IMR-90 (cell line): ENCODE data around the gene MADD. TPM values are rescaled to one million over a fixed set of nuclear protein-coding genes. Genes with fewer than 3 reads are reported as not detected.
A peak's percentile ranks its signal among the peaks of the same experiment; 100 is the strongest.

Experiments
- ATAC-seq: fragments of 200-7000 bp; cut with Tn5 transposase; 2 replicates; pipeline ENCODE4 v1.9.1; 2020; ENCODE audit warnings: low read depth, mild to moderate bottlenecking, moderate library complexity
- BruUV-seq: library from RNA; stranded (reverse); fragments of 400-500 nt; replicated peaks from 2 replicates; lab custom pipeline; 2021; lab: Mats Ljungman, UMichigan
- CTCF ChIA-PET: fragments of 300-600 bp; formaldehyde crosslinking; extraction: SDS; loops from one replicate; lab custom pipeline; 2021; ENCODE audit warnings: antibody characterized with exemption; lab: Yijun Ruan, JAX
- POLR2A ChIA-PET: fragments of 300-600 bp; sonication (Branson Sonifier 250); formaldehyde crosslinking; loops from one replicate; lab custom pipeline; 2022; ENCODE audit warnings: antibody characterized with exemption; ENCODE audit not compliant: unreplicated experiment; lab: Charles Lee
- DNase-seq: peaks from one replicate; pipeline ENCODE4 v3.0.0; 2013
- H2AFZ ChIP-seq: replicated peaks from 2 replicates; pipeline ENCODE3; 2013; ENCODE audit warnings: low read length, mild to moderate bottlenecking; ENCODE audit not compliant: poor library complexity
- H2AK5ac ChIP-seq: 2 replicates; pipeline ENCODE4 v1.6.1; 2013; ENCODE audit warnings: low read depth, low read length, inconsistent platforms
- H2AK9ac ChIP-seq: replicated peaks from 2 replicates; pipeline ENCODE3; 2013; ENCODE audit warnings: mild to moderate bottlenecking, low read depth, low read length, moderate library complexity; ENCODE audit not compliant: poor library complexity
- H2BK120ac ChIP-seq: 2 replicates; pipeline ENCODE4 v1.6.1; 2013; ENCODE audit warnings: low read depth, low read length, inconsistent platforms
- H2BK15ac ChIP-seq: 3 replicates; pipeline ENCODE4 v1.6.1; 2013; ENCODE audit warnings: low read depth, low read length, inconsistent platforms
- H2BK20ac ChIP-seq: 2 replicates; pipeline ENCODE4 v1.6.1; 2013; ENCODE audit warnings: low read depth, mild to moderate bottlenecking, inconsistent platforms, low read length, moderate library complexity
- H2BK5ac ChIP-seq: 2 replicates; pipeline ENCODE4 v1.6.1; 2013; ENCODE audit warnings: mild to moderate bottlenecking, low read depth, low read length, inconsistent platforms; ENCODE audit not compliant: poor library complexity, severe bottlenecking
- H3K14ac ChIP-seq: replicated peaks from 2 replicates; pipeline ENCODE4 v1.6.1; 2013; ENCODE audit warnings: low read depth, low read length, inconsistent platforms
- H3K18ac ChIP-seq: 2 replicates; pipeline ENCODE4 v1.6.1; 2013; ENCODE audit warnings: low read depth, low read length, control low read depth
- H3K23ac ChIP-seq: 2 replicates; pipeline ENCODE4 v1.6.1; 2013; ENCODE audit warnings: low read depth, low read length, inconsistent platforms
- H3K27ac ChIP-seq: 2 replicates; pipeline ENCODE4 v1.5.1; 2013; ENCODE audit warnings: mild to moderate bottlenecking, control low read depth, low read length; ENCODE audit not compliant: insufficient read depth
- H3K27me3 ChIP-seq: 2 replicates; pipeline ENCODE4 v1.6.1; 2013; ENCODE audit warnings: low read length; ENCODE audit not compliant: control insufficient read depth, insufficient read depth
- H3K36me3 ChIP-seq: 2 replicates; pipeline ENCODE4 v1.6.1; 2013; ENCODE audit warnings: low read length, mixed read lengths; ENCODE audit not compliant: control insufficient read depth, insufficient read depth
- H3K4ac ChIP-seq: 2 replicates; pipeline ENCODE4 v1.6.1; 2013; ENCODE audit warnings: low read depth, low read length, inconsistent platforms
- H3K4me1 ChIP-seq: 2 replicates; pipeline ENCODE4 v1.6.1; 2013; ENCODE audit warnings: low read length, mixed read lengths; ENCODE audit not compliant: control insufficient read depth, insufficient read depth
- H3K4me2 ChIP-seq: 2 replicates; pipeline ENCODE4 v1.6.1; 2013; ENCODE audit warnings: low read depth, mild to moderate bottlenecking, control low read depth, low read length, moderate library complexity
- H3K4me3 ChIP-seq: 2 replicates; pipeline ENCODE4 v1.5.1; 2013; ENCODE audit warnings: low read depth, mild to moderate bottlenecking, control low read depth, low read length, moderate library complexity; ENCODE audit not compliant: insufficient read depth
- H3K56ac ChIP-seq: 2 replicates; pipeline ENCODE4 v1.6.1; 2013; ENCODE audit warnings: low read length, inconsistent platforms; ENCODE audit not compliant: insufficient read depth; ENCODE audit errors: extremely low read depth
- H3K79me1 ChIP-seq, 2 experiments: 2 replicates each; pipeline ENCODE4 v1.6.1; 2013; ENCODE audit warnings: low read length in 2 of 2, inconsistent platforms in 1 of 2, low read depth in 1 of 2
- H3K9ac ChIP-seq: 2 replicates; pipeline ENCODE4 v1.6.1; 2013; ENCODE audit warnings: low read depth, low read length, control low read depth
- H3K9me1 ChIP-seq: 2 replicates; pipeline ENCODE4 v1.6.1; 2013; ENCODE audit warnings: low read length, inconsistent platforms; ENCODE audit not compliant: insufficient read depth
- H3K9me3 ChIP-seq: 2 replicates; pipeline ENCODE4 v1.6.1; 2013; ENCODE audit warnings: low read length; ENCODE audit not compliant: control insufficient read depth, insufficient read depth
- H4K20me1 ChIP-seq: 2 replicates; pipeline ENCODE4 v1.6.1; 2013; ENCODE audit warnings: low read length, inconsistent platforms; ENCODE audit not compliant: insufficient read depth
- H4K5ac ChIP-seq: 2 replicates; pipeline ENCODE4 v1.6.1; 2013; ENCODE audit warnings: mild to moderate bottlenecking, low read depth, low read length, control low read depth
- H4K8ac ChIP-seq, 2 experiments: 2 replicates each; pipeline ENCODE4 v1.6.1; 2013; ENCODE audit warnings: low read depth in 2 of 2, low read length in 2 of 2, control low read depth in 1 of 2, inconsistent platforms in 1 of 2
- H4K91ac ChIP-seq: 2 replicates; pipeline ENCODE4 v1.6.1; 2013; ENCODE audit warnings: low read depth, low read length, inconsistent platforms; ENCODE audit not compliant: insufficient read depth
- BHLHE40 ChIP-seq: fragments of 150-350 bp; IDR thresholded peaks from 2 replicates; pipeline ENCODE4 v1.6.1; 2016; ENCODE audit warnings: mild to moderate bottlenecking, low read depth, low read length
- FOS ChIP-seq: fragments of 150-350 bp; IDR thresholded peaks from 2 replicates; pipeline ENCODE4 v1.6.1; 2016; ENCODE audit warnings: low read depth, low read length
- RFX5 ChIP-seq: IDR thresholded peaks from 2 replicates; pipeline ENCODE4 v1.8.0; 2012; ENCODE audit warnings: low read depth, mild to moderate bottlenecking, low read length, moderate library complexity
- WGBS, 2 experiments: methylation state at CpG; one replicate each; pipeline versions ENCODE4 v1.1.5 to v1.1.7; 2013; ENCODE audit warnings: missing lambda C conversion rate in 2 of 2; ENCODE audit not compliant: insufficient read length in 1 of 2; ENCODE audit errors: extremely low coverage in 2 of 2; 5-methylcytosine and 5-hydroxymethylcytosine counted together
- dilution Hi-C: fragments of 300-500 bp; cut with HindIII; formaldehyde crosslinking; loops from one replicate; pipeline ENCODE4 v1.14.3; 2018; ENCODE audit warnings: low sequenced_read_pairs; ENCODE audit not compliant: unreplicated experiment
- in situ Hi-C: fragments of 300-500 bp; cut with MboI; formaldehyde crosslinking; loops from 3 replicates; pipeline ENCODE4 v1.14.3; 2019; ENCODE audit warnings: low sequenced_read_pairs, inconsistent platforms, mixed read lengths
- intact Hi-C: fragments of 100-400 bp; cut with micrococcal nuclease; formaldehyde crosslinking; loops from 2 replicates; pipeline ENCODE4 v1.10.0; 2022
- polyA plus RNA-seq, 3 experiments: library from polyadenylated mRNA; depleted of rRNA; stranded (reverse); fragments of >200 nt; gene quantifications; 2 replicates each; pipeline ENCODE4 v1.2.3, GENCODE V29; 2012; ENCODE audit warnings: low replicate concordance in 1 of 3
- total RNA-seq: library from RNA; depleted of rRNA; stranded (reverse); fragments of >200 nt; gene quantifications from 2 replicates; pipeline ENCODE4 v1.2.3, GENCODE V29; 2012
- TF ChIP-seq, protein P1 (sequence below): fragments of 150-350 bp; IDR thresholded peaks from 2 replicates; pipeline ENCODE4 v1.6.1; 2017; ENCODE audit warnings: mild to moderate bottlenecking, antibody characterized with exemption, low read length, low read depth

MADD gene
- total and polyA plus RNA-seq, 2 of the 4 experiments (the other 2 are of a cell fraction) = 13.3 to 16.4 TPM

DNA sequence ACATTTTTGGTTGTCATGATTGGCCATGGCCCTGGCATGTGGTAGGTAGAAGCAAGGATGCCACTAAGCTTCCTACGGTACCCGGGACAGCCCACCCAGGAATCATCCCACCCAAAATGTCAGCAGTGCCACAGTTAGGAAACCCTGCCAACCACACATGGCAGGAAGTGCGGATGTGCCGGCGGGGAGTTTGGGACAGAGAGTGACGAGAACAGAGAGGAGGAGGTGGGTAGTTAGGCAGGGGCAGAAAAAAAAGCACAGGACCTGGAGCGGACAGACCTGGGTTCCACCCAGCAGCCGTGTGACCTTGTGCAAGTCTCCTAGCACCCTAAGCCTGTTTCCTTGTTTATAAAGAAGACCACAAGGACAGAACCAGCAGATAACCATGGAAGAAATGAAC is 105.1 kb downstream of the MADD start:
- ATAC-seq (no peak), DNase-seq (no peak)
- CTCF ChIA-PET = interaction anchor here (1.2 kb wide), 1 partner anchor 11 kb away, joined by 4 read pairs; no protein-coding TSS in a partner anchor
- H2AK5ac ChIP-seq = no peak overlapping the region
- POLR2A ChIA-PET = no interaction called here
- intact Hi-C loops (no loop called here), in situ Hi-C loops (no loop called here), dilution Hi-C loops (no loop called here)
- H2BK5ac ChIP-seq = no peak overlapping the region
- no peak overlapping the region for H3K23ac ChIP-seq
- H3K9ac ChIP-seq = no peak overlapping the region
- peaks cover 9% of the 10 kb centered on the region for H3K9me1 ChIP-seq
- TF ChIP-seq FOS (no peak), BHLHE40 (no peak), RFX5 (no peak)
- TF ChIP-seq, protein P1, sequence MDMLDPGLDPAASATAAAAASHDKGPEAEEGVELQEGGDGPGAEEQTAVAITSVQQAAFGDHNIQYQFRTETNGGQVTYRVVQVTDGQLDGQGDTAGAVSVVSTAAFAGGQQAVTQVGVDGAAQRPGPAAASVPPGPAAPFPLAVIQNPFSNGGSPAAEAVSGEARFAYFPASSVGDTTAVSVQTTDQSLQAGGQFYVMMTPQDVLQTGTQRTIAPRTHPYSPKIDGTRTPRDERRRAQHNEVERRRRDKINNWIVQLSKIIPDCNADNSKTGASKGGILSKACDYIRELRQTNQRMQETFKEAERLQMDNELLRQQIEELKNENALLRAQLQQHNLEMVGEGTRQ = no peak
- H3K9me3 ChIP-seq = no peaks in the 10 kb centered on the region
- no peak overlapping the region for H2BK120ac ChIP-seq
- H3K56ac ChIP-seq = no peak overlapping the region
- no peak overlapping the region for H4K8ac ChIP-seq
- no peak overlapping the region for H3K14ac ChIP-seq
- H4K5ac ChIP-seq = no peak overlapping the region
- no peaks in the 10 kb centered on the region; the same call in 1 of the 2 replicates for H4K20me1 ChIP-seq
- no peak overlapping the region; the same call in 1 of the 2 replicates for H3K4ac ChIP-seq
- H3K79me1 ChIP-seq = no peaks in the 10 kb centered on the region
- H3K27me3 ChIP-seq = peaks cover 5% of the 10 kb centered on the region; the same call in 1 of the 2 replicates
- H3K36me3 ChIP-seq = no peaks in the 10 kb centered on the region
- peaks cover 5% of the 10 kb centered on the region for H3K4me1 ChIP-seq
- H3K18ac ChIP-seq = no peak overlapping the region
- no peak overlapping the region for H4K91ac ChIP-seq
- no peak overlapping the region for H3K4me3 ChIP-seq
- H2AK9ac ChIP-seq = peak overlapping the region; percentile 42
- H2AFZ ChIP-seq = peak overlapping the region; percentile 76
- WGBS, 2 experiments = no CpG with 5 or more reads among the region's 8 CpGs
- H2BK20ac ChIP-seq = no peak overlapping the region
- no peak overlapping the region for H2BK15ac ChIP-seq
- no peak overlapping the region for H3K4me2 ChIP-seq
- H3K27ac ChIP-seq = no peak overlapping the region
- no TSS peak for BruUV-seq
